Mesenchymal stem cell (in vitro differentiated cells and primary cell): ENCODE measurements around the gene RLN2.
"Not testable (repeated sequence)": the region's sequence is repeated elsewhere in the genome, so short reads cannot be mapped to it uniquely, and the experiment has no call there.

Experiments
- DNase-seq: peaks from one replicate; pipeline ENCODE4 v3.0.0-alpha.2; 2013
- H2AFZ ChIP-seq: one replicate; pipeline ENCODE4 v1.6.1; 2013; ENCODE audit warnings: low read depth, mild to moderate bottlenecking, control low read depth, inconsistent platforms, low read length, moderate library complexity
- H2AK5ac ChIP-seq: 2 replicates; pipeline ENCODE4 v1.6.1; 2013; ENCODE audit warnings: low read length, moderate library complexity, mild to moderate bottlenecking, inconsistent platforms; ENCODE audit not compliant: severe bottlenecking
- H2BK120ac ChIP-seq: one replicate; pipeline ENCODE4 v1.6.1; 2013; ENCODE audit warnings: low read depth, mild to moderate bottlenecking, inconsistent platforms, low read length, moderate library complexity
- H2BK12ac ChIP-seq, 2 experiments: one replicate each; pipeline ENCODE4 v1.6.1; 2013; ENCODE audit warnings: inconsistent platforms in 2 of 2, low read length in 2 of 2, mild to moderate bottlenecking in 2 of 2, moderate library complexity in 2 of 2, control low read depth in 1 of 2
- H2BK15ac ChIP-seq: one replicate; pipeline ENCODE4 v1.6.1; 2013; ENCODE audit warnings: mild to moderate bottlenecking, low read depth, inconsistent platforms; ENCODE audit not compliant: poor library complexity, severe bottlenecking
- H2BK5ac ChIP-seq: 2 replicates; pipeline ENCODE4 v1.6.1; 2013; ENCODE audit warnings: low read depth, mild to moderate bottlenecking, low read length, control low read depth, inconsistent platforms; ENCODE audit not compliant: poor library complexity, severe bottlenecking
- H3K14ac ChIP-seq, 2 experiments: one replicate each; pipeline ENCODE4 v1.6.1; 2013; ENCODE audit warnings: inconsistent platforms in 2 of 2, low read length in 2 of 2, control low read depth in 1 of 2, mild to moderate bottlenecking in 1 of 2, moderate library complexity in 1 of 2
- H3K18ac ChIP-seq, 2 experiments: one replicate each; pipeline ENCODE4 v1.6.1; 2013; ENCODE audit warnings: inconsistent platforms in 2 of 2, low read length in 2 of 2, control low read depth in 1 of 2, low read depth in 1 of 2, mild to moderate bottlenecking in 1 of 2
- H3K23ac ChIP-seq, 2 experiments: one replicate each; pipeline ENCODE4 v1.6.1; 2013; ENCODE audit warnings: inconsistent platforms in 2 of 2, low read length in 2 of 2, mild to moderate bottlenecking in 2 of 2, moderate library complexity in 2 of 2, control low read depth in 1 of 2
- H3K27ac ChIP-seq: 2 replicates; pipeline ENCODE4 v1.5.1; 2013; ENCODE audit warnings: mild to moderate bottlenecking, moderate library complexity, low read length, control low read depth, inconsistent platforms; ENCODE audit not compliant: poor library complexity, severe bottlenecking
- H3K27me3 ChIP-seq, 2 experiments: 2 replicates each; pipeline versions ENCODE4 v1.6.1 to v1.7.0; 2013; ENCODE audit warnings: low read length in 2 of 2, mild to moderate bottlenecking in 2 of 2, moderate library complexity in 2 of 2, control low read depth in 1 of 2, inconsistent platforms in 1 of 2; ENCODE audit not compliant: control insufficient read depth in 1 of 2, insufficient read depth in 1 of 2
- H3K36me3 ChIP-seq, 2 experiments: 2 replicates each; pipeline versions ENCODE4 v1.6.1 to v1.7.0; 2013; ENCODE audit warnings: low read length in 2 of 2, control low read depth in 1 of 2, inconsistent platforms in 1 of 2, low read depth in 1 of 2, mild to moderate bottlenecking in 1 of 2; ENCODE audit not compliant: insufficient read depth in 2 of 2, control insufficient read depth in 1 of 2
- H3K4ac ChIP-seq, 2 experiments: one replicate each; pipeline ENCODE4 v1.6.1; 2013; ENCODE audit warnings: inconsistent platforms in 2 of 2, low read length in 2 of 2, mild to moderate bottlenecking in 2 of 2, moderate library complexity in 2 of 2, control low read depth in 1 of 2, low read depth in 1 of 2
- H3K4me1 ChIP-seq: 2 replicates; pipeline ENCODE4 v1.6.1; 2013; ENCODE audit warnings: low read depth, low read length, control low read depth; ENCODE audit not compliant: control insufficient read depth, insufficient read depth
- H3K4me2 ChIP-seq: 2 replicates; pipeline ENCODE4 v1.6.1; 2013; ENCODE audit warnings: low read length, mild to moderate bottlenecking, inconsistent platforms; ENCODE audit not compliant: poor library complexity, severe bottlenecking
- H3K4me3 ChIP-seq, 2 experiments: 2 replicates each; pipeline versions ENCODE4 v1.5.1 to v1.7.0; 2013; ENCODE audit warnings: low read length in 2 of 2, mild to moderate bottlenecking in 2 of 2, control low read depth in 1 of 2, low read depth in 1 of 2; ENCODE audit not compliant: insufficient read depth in 1 of 2
- H3K79me1 ChIP-seq: replicated peaks from 2 replicates; pipeline ENCODE4 v1.6.1; 2013; ENCODE audit warnings: mild to moderate bottlenecking, control low read depth, low read length, inconsistent platforms; ENCODE audit not compliant: poor library complexity, severe bottlenecking
- H3K9ac ChIP-seq: 2 replicates; pipeline ENCODE4 v1.7.0; 2013; ENCODE audit warnings: mild to moderate bottlenecking, low read length, moderate library complexity
- H3K9me3 ChIP-seq: 2 replicates; pipeline ENCODE4 v1.7.0; 2013; ENCODE audit warnings: mild to moderate bottlenecking, low read length; ENCODE audit not compliant: control insufficient read depth
- H4K8ac ChIP-seq: one replicate; pipeline ENCODE4 v1.6.1; 2013; ENCODE audit warnings: inconsistent platforms, mild to moderate bottlenecking, low read length, moderate library complexity
- H4K91ac ChIP-seq: one replicate; pipeline ENCODE4 v1.6.1; 2013; ENCODE audit warnings: mild to moderate bottlenecking, low read length, inconsistent platforms
- WGBS: methylation state at CpG from one replicate; pipeline ENCODE4 v1.1.7; 2013; ENCODE audit warnings: mixed read lengths; 5-methylcytosine and 5-hydroxymethylcytosine counted together

RLN2 gene

GRCh38 chr9:5338992-5339981 lies 34.8 kb upstream of the RLN2 start, which contains the start of gene RLN1:
RLN1 (minus strand) TSS chr9:5339876; CDS start chr9:5339746, 130 bp downstream.
- not testable (repeated sequence) for H4K91ac ChIP-seq, H3K9me3 ChIP-seq, H2BK12ac ChIP-seq, H3K27ac ChIP-seq, DNase-seq, H3K4ac ChIP-seq, H3K4me3 ChIP-seq, H2AK5ac ChIP-seq, H2BK15ac ChIP-seq, H2BK120ac ChIP-seq, H2BK5ac ChIP-seq, H3K4me2 ChIP-seq, H3K18ac ChIP-seq, H3K4me1 ChIP-seq, H3K27me3 ChIP-seq, H3K36me3 ChIP-seq, H3K79me1 ChIP-seq, H3K9ac ChIP-seq, H3K23ac ChIP-seq, H3K14ac ChIP-seq
- H4K8ac ChIP-seq, result peak within 1 kb of the TSS; percentile 28
- WGBS, result 12% methylated on average over 14 of the region's 50 CpGs
- H2AFZ ChIP-seq, result peak within 1 kb of the TSS; percentile 61

GRCh38 chr9:5336688-5337087 lies 32.2 kb upstream of the RLN2 start:
- no peak overlapping the region for H2BK15ac ChIP-seq
- H3K23ac ChIP-seq, result no peak overlapping the region
- no peak overlapping the region for H3K4me2 ChIP-seq
- no peak overlapping the region for H3K9ac ChIP-seq
- H2BK12ac ChIP-seq, result no peak overlapping the region
- H3K27me3 ChIP-seq, result no peaks in the 10 kb centered on the region
- no peak overlapping the region for H3K4me3 ChIP-seq
- no peak overlapping the region for H2BK5ac ChIP-seq
- H3K27ac ChIP-seq, result no peak overlapping the region
- H2BK120ac ChIP-seq, result no peak overlapping the region
- H2AFZ ChIP-seq, result no peak overlapping the region
- H3K18ac ChIP-seq, result no peak overlapping the region
- H4K8ac ChIP-seq, result no peak overlapping the region
- no peak overlapping the region for H2AK5ac ChIP-seq
- no peak overlapping the region for H3K14ac ChIP-seq
- peaks cover 2% of the 10 kb centered on the region for H3K4me1 ChIP-seq
- no peaks in the 10 kb centered on the region for H3K36me3 ChIP-seq
- DNase-seq, result no peak
- no peaks in the 10 kb centered on the region for H3K79me1 ChIP-seq
- no peaks in the 10 kb centered on the region for H3K9me3 ChIP-seq
- WGBS, result 83% methylated on average over 4 of the region's 4 CpGs
- H4K91ac ChIP-seq, result no peak overlapping the region
- no peak overlapping the region for H3K4ac ChIP-seq

GRCh38 chr9:5331276-5331675 lies 26.8 kb upstream of the RLN2 start:
- H3K23ac ChIP-seq, H3K36me3 ChIP-seq, H3K4me1 ChIP-seq, H2BK5ac ChIP-seq, H3K27ac ChIP-seq, H3K9me3 ChIP-seq, H2BK120ac ChIP-seq, H3K4ac ChIP-seq, H2BK12ac ChIP-seq, H4K91ac ChIP-seq, H4K8ac ChIP-seq, H3K79me1 ChIP-seq, H3K4me3 ChIP-seq, H3K14ac ChIP-seq, H2BK15ac ChIP-seq, H2AK5ac ChIP-seq, H3K27me3 ChIP-seq, H3K4me2 ChIP-seq, DNase-seq, H3K18ac ChIP-seq, H2AFZ ChIP-seq, H3K9ac ChIP-seq: not testable (repeated sequence)
- WGBS, result 89% methylated on average over 3 of the region's 3 CpGs

GRCh38 chr9:5326893-5327548 lies 22.5 kb upstream of the RLN2 start:
- Histone ChIP-seq H2BK15ac (no peak overlapping the region), H3K18ac (no peak overlapping the region), H3K23ac (no peak overlapping the region), H3K4ac (no peak overlapping the region), H3K27me3 (peaks cover 0 to 10% of the 10 kb centered on the region in 2 experiments), H2AFZ (no peak overlapping the region), H4K8ac (peak overlapping the region; percentile 59), H2BK12ac (no peak overlapping the region), H3K4me3 (no peak overlapping the region), H4K91ac (no peak overlapping the region), H2AK5ac (no peak overlapping the region), H3K27ac (no peak overlapping the region), H3K4me2 (no peak overlapping the region), H3K4me1 (no peaks in the 10 kb centered on the region), H2BK5ac (no peak overlapping the region), H3K14ac (no peak overlapping the region), H2BK120ac (no peak overlapping the region), H3K36me3 (no peaks in the 10 kb centered on the region), H3K9ac (no peak overlapping the region), H3K79me1 (no peaks in the 10 kb centered on the region), H3K9me3 (no peaks in the 10 kb centered on the region)
- WGBS, result 63% methylated on average over 10 of the region's 10 CpGs
- DNase-seq, result peak; percentile 43
